Esophagus muscularis mucosa (tissue), 4 donors: Measurements from ENCODE around the gene CDK5. TPM values are rescaled to one million over a fixed set of nuclear protein-coding genes. Genes with fewer than 3 reads are reported as not detected.

Source experiments
- DNase-seq: peaks from one replicate; pipeline ENCODE4 v3.0.0-alpha.2; 2017; ENCODE audit errors: extremely low spot score
- H3K27ac ChIP-seq, 4 donors: fragments of 200-600 bp; sonication (generic); replicated peaks in 1 of 4; 1 replicate in 3 of 4; 2 replicates in 1 of 4; pipeline ENCODE4 v1.5.1; 2016 to 2019; ENCODE audit warnings: mild to moderate bottlenecking in 1 of 4
- H3K27me3 ChIP-seq, 4 donors: fragments of 200-600 bp; sonication (generic); one replicate each; pipeline versions ENCODE4 v1.5.1 to v1.6.0; 2016 to 2019
- H3K36me3 ChIP-seq, 4 donors: fragments of 200-600 bp; sonication (generic); one replicate each; pipeline ENCODE4 v1.5.1; 2016 to 2019
- H3K4me1 ChIP-seq, 4 donors: fragments of 200-600 bp; sonication (generic); one replicate each; pipeline ENCODE4 v1.5.1; 2016 to 2019
- H3K4me3 ChIP-seq, 4 donors: fragments of 200-600 bp; sonication (generic); 1 replicate in 2 of 4; 2 replicates in 2 of 4; pipeline ENCODE4 v1.5.1; 2016 to 2019; ENCODE audit warnings: mild to moderate bottlenecking in 4 of 4, moderate library complexity in 1 of 4
- H3K9me3 ChIP-seq, 4 donors: fragments of 200-600 bp; sonication (generic); 1 replicate in 3 of 4; 2 replicates in 1 of 4; pipeline ENCODE4 v1.5.1; 2016 to 2019
- EP300 ChIP-seq: sonication (generic); formaldehyde crosslinking; IDR thresholded peaks from one replicate; pipeline ENCODE4 v1.6.1; 2017; ENCODE audit warnings: antibody characterized with exemption
- POLR2A ChIP-seq: fragments of 450-650 bp; IDR thresholded peaks from one replicate; pipeline ENCODE4 v1.6.1; 2017; ENCODE audit warnings: antibody characterized with exemption, moderate library complexity, mild to moderate bottlenecking, low read depth
- POLR2AphosphoS5 ChIP-seq, 2 donors: sonication (generic); formaldehyde crosslinking; IDR thresholded peaks; one replicate each; pipeline ENCODE4 v1.6.1; 2017; ENCODE audit warnings: antibody characterized with exemption in 2 of 2
- WGBS: methylation state at CpG from one replicate; pipeline ENCODE4 v1.1.5; 2018; 5-methylcytosine and 5-hydroxymethylcytosine counted together
- intact Hi-C: fragments of 100-400 bp; cut with DNase I; formaldehyde crosslinking; loops from one replicate; pipeline ENCODE4 v1.15.1; 2023
- total RNA-seq, 4 donors: library from RNA; depleted of rRNA; stranded (reverse); fragments of >200 nt; gene quantifications; one replicate each; pipeline versions ENCODE4 v1.1.0 to v1.2.1, GENCODE V29; 2016
- TF ChIP-seq, protein P1 (sequence below), 3 experiments: fragments of 200-600 bp in 2 of 3; fragments of 450-650 bp in 1 of 3; sonication (generic) in 2 of 3; IDR thresholded peaks; one replicate each; pipeline ENCODE4 v1.5.1; 2017 to 2019; ENCODE audit warnings: antibody characterized with exemption in 3 of 3, mild to moderate bottlenecking in 2 of 3, moderate library complexity in 1 of 3

CDK5 gene
- total RNA-seq, 4 donors from 2014 or later = 5.3 to 10.4 (median 9.7) TPM

DNA sequence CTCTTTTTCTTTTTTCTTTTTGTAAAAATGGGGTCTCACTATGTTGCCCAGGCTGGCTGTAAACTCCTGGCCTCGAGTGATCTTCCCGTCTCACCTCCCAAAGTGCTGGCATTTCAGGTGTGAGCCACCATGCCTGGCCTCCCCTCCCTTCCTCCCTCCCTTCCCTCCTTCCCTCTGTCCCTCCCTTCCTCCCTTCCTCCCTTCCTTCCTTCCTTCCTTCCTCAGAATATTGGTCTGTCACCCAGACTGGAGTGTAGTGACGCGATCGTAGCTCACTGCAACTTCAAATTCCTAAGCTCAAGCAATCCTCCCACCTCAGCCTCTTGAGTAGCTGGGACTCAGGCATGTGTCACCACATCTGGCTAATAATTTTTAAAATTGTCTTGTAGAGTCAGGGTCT is 37.0 kb upstream of the CDK5 start:
- Histone ChIP-seq H3K4me3 (no peak overlapping the region), H3K36me3 (peaks cover 0 to 10% (median 9%) of the 10 kb centered on the region in 4 donors), H3K27me3 (no peaks in the 10 kb centered on the region), H3K27ac (no peak overlapping the region), H3K4me1 (peaks cover 37 to 78% (median 53%) of the 10 kb centered on the region in 4 donors), H3K9me3 (no peaks in the 10 kb centered on the region)
- TF ChIP-seq, protein P1, sequence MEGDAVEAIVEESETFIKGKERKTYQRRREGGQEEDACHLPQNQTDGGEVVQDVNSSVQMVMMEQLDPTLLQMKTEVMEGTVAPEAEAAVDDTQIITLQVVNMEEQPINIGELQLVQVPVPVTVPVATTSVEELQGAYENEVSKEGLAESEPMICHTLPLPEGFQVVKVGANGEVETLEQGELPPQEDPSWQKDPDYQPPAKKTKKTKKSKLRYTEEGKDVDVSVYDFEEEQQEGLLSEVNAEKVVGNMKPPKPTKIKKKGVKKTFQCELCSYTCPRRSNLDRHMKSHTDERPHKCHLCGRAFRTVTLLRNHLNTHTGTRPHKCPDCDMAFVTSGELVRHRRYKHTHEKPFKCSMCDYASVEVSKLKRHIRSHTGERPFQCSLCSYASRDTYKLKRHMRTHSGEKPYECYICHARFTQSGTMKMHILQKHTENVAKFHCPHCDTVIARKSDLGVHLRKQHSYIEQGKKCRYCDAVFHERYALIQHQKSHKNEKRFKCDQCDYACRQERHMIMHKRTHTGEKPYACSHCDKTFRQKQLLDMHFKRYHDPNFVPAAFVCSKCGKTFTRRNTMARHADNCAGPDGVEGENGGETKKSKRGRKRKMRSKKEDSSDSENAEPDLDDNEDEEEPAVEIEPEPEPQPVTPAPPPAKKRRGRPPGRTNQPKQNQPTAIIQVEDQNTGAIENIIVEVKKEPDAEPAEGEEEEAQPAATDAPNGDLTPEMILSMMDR (IDR thresholded peaks at IDR 0.05) = no peak
- TF ChIP-seq POLR2AphosphoS5 (IDR thresholded peaks at IDR 0.05) (no peak), EP300 (no peak), POLR2A (no peak)
- intact Hi-C loops = no loop called here
- 76% methylated on average over 5 of the region's 5 CpGs for WGBS
- DNase-seq = no peak

DNA sequence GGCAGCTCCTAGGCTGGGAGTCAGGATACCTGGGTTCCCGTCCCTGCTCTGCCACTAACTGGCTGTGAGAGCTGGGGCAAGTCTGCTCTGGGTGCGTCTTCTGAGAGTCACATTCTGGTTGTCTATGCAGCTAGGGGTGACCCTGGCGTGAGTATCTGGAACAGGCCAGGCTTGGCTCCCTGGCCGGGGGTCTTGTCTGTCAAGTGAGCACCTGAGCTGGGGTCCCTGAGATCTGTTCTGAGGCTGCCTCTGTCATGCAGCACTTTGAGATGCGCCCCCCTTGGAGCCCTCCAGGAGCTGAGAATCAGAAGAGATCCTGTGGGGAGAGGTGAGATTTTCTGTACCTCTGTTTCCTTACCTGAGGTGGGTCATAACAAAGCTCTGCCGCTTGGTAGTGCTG is 36.1 kb upstream of the CDK5 start:
- no peaks in the 10 kb centered on the region for H3K9me3 ChIP-seq
- TF ChIP-seq POLR2AphosphoS5 (IDR thresholded peaks at IDR 0.05) (no peak), POLR2A (no peak), EP300 (no peak)
- TF ChIP-seq, protein P1 (IDR thresholded peaks at IDR 0.05) = no peak
- H3K27ac ChIP-seq = no peak overlapping the region
- H3K4me1 ChIP-seq = peaks cover 41 to 82% (median 57%) of the 10 kb centered on the region in 4 donors
- no peaks in the 10 kb centered on the region for H3K27me3 ChIP-seq
- 95% methylated on average over 6 of the region's 6 CpGs for WGBS
- intact Hi-C loops = no loop called here
- DNase-seq = no peak
- H3K4me3 ChIP-seq = no peak overlapping the region
- H3K36me3 ChIP-seq = peaks cover 0 to 10% (median 9%) of the 10 kb centered on the region in 4 donors

DNA sequence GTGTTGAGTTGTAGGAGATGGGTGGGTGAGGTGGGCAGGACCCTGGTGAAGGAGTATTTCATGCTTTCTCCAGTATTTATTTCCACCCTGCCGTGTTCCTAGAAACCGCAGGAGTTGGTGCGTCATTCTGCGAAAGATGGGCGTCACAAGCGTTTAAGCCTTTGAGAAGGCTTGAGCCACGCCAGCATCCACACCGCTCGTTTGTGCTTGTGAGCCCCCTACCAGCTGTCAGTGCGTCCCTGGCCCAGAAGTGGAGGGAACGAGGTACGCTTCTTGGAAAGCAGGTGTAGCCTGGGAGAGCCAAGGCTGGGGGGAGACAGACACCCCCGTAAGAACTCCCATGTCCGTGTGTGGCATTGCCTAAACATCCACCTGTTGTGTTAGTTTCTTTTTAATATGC is 34.3 kb upstream of the CDK5 start:
- Histone ChIP-seq H3K27me3 (no peaks in the 10 kb centered on the region), H3K27ac (peak overlapping the region in 1 of 4 donors; percentile 90), H3K4me1 (peaks cover 53 to 88% (median 67%) of the 10 kb centered on the region in 4 donors), H3K36me3 (peaks cover 0 to 10% (median 9%) of the 10 kb centered on the region in 4 donors), H3K4me3 (no peak overlapping the region), H3K9me3 (no peaks in the 10 kb centered on the region)
- intact Hi-C loops = no loop called here
- 87% methylated on average over 12 of the region's 14 CpGs for WGBS
- DNase-seq = no peak
- TF ChIP-seq POLR2AphosphoS5 (IDR thresholded peaks at IDR 0.05) (no peak), EP300 (no peak), POLR2A (no peak)
- TF ChIP-seq, protein P1 (IDR thresholded peaks at IDR 0.05) = no peak

DNA sequence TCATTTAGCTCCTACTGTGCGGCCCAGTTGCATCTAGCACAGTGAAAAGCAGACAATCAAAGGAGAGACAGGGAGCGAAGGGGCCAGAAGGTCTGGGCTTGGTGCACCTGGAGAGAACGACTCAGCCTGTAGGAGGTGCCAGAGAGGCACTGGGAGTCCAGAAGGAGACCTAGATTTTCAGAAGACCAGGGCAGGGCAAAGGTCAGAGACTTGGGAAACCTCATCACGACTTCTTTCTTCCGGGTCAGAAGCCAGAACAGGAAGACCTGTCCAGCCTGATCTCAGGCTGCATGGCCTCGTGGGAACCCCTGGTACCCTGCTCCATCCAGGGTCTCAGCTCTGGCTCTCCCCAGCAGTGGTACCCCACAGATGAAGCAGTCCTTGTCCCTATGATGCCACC is 33.7 kb upstream of the CDK5 start:
- peak overlapping the region in 3 of 4 donors; percentile 89 to 91 (median 90) for H3K27ac ChIP-seq
- no peak for DNase-seq
- TF ChIP-seq POLR2AphosphoS5 (IDR thresholded peaks at IDR 0.05) = no peak
- TF ChIP-seq, protein P1 (IDR thresholded peaks at IDR 0.05) = peak in 1 of 3 experiments; percentile 55
- no peaks in the 10 kb centered on the region for H3K9me3 ChIP-seq
- no peak overlapping the region for H3K4me3 ChIP-seq
- H3K36me3 ChIP-seq = peaks cover 0 to 10% (median 6%) of the 10 kb centered on the region in 4 donors
- intact Hi-C loops = no loop called here
- 61% methylated on average over 5 of the region's 6 CpGs for WGBS
- peaks cover 53 to 87% (median 67%) of the 10 kb centered on the region in 4 donors for H3K4me1 ChIP-seq
- H3K27me3 ChIP-seq = no peaks in the 10 kb centered on the region

DNA sequence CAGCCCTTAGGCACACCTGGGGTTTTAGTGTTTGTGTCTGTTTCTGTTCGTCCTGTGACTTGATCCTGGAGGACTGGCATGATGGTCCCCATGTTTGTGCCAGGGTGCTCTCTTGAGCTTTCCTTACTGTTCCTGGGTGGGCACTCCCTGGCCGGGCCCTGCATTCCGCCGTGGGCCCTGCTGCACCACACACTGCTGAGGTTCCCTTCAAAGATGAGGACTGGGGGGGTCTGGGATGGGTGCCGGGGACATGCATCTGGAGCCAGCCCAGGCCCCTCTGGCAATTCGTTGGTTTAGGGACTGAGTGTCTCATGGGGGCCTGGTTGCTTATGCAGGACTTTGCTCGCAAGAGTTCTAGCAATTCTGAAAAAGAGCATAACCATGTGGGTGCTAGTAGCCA is 33.3 kb upstream of the CDK5 start:
- H3K27me3 ChIP-seq = no peaks in the 10 kb centered on the region
- H3K36me3 ChIP-seq = peaks cover 0 to 10% (median 3%) of the 10 kb centered on the region in 4 donors
- TF ChIP-seq POLR2AphosphoS5 (IDR thresholded peaks at IDR 0.05) = no peak
- no peak for TF ChIP-seq POLR2A
- TF ChIP-seq, protein P1 (IDR thresholded peaks at IDR 0.05) = no peak
- TF ChIP-seq EP300 = no peak
- H3K4me1 ChIP-seq = peaks cover 53 to 83% (median 67%) of the 10 kb centered on the region in 4 donors
- DNase-seq = no peak
- WGBS = 88% methylated on average over 7 of the region's 7 CpGs
- H3K9me3 ChIP-seq = no peaks in the 10 kb centered on the region
- peak overlapping the region in 3 of 4 donors; percentile 89 to 91 (median 90) for H3K27ac ChIP-seq
- intact Hi-C loops = no loop called here
- H3K4me3 ChIP-seq = no peak overlapping the region
